GM12874 (cell line): ENCODE data around the gene SCO2.

Experiments used
- TF ChIP-seq, protein P1 (sequence below): IDR thresholded peaks from 2 replicates; pipeline ENCODE4 v1.5.1; 2011; ENCODE audit warnings: low read depth, mild to moderate bottlenecking, control low read depth, low read length, moderate library complexity; ENCODE audit not compliant: insufficient read depth

SCO2 gene

GRCh38 chr22:50531546-50531961 is 6.2 kb upstream of the SCO2 start:
- TF ChIP-seq, protein P1, sequence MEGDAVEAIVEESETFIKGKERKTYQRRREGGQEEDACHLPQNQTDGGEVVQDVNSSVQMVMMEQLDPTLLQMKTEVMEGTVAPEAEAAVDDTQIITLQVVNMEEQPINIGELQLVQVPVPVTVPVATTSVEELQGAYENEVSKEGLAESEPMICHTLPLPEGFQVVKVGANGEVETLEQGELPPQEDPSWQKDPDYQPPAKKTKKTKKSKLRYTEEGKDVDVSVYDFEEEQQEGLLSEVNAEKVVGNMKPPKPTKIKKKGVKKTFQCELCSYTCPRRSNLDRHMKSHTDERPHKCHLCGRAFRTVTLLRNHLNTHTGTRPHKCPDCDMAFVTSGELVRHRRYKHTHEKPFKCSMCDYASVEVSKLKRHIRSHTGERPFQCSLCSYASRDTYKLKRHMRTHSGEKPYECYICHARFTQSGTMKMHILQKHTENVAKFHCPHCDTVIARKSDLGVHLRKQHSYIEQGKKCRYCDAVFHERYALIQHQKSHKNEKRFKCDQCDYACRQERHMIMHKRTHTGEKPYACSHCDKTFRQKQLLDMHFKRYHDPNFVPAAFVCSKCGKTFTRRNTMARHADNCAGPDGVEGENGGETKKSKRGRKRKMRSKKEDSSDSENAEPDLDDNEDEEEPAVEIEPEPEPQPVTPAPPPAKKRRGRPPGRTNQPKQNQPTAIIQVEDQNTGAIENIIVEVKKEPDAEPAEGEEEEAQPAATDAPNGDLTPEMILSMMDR = no peak

- TF ChIP-seq, protein P1 = no peak
These were observed 5.6 kb upstream of the SCO2 start for GRCh38 chr22:50530877-50531545.

DNA sequence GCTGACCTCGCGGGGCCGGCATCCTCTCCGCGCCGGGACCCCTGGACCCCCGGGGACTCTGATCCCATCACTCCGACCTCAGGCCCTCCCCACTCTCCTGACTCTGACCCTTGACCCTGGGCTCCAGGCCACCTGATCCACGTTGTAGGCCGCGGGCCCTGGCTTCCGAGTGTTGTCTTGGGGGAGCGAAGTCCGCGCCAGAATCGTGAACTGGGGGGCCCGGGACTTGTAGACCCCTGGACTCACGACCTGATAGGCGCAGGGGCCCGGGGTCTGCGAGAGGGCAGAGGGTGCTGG is 5.1 kb upstream of the SCO2 start:
- TF ChIP-seq, protein P1 = no peak

DNA sequence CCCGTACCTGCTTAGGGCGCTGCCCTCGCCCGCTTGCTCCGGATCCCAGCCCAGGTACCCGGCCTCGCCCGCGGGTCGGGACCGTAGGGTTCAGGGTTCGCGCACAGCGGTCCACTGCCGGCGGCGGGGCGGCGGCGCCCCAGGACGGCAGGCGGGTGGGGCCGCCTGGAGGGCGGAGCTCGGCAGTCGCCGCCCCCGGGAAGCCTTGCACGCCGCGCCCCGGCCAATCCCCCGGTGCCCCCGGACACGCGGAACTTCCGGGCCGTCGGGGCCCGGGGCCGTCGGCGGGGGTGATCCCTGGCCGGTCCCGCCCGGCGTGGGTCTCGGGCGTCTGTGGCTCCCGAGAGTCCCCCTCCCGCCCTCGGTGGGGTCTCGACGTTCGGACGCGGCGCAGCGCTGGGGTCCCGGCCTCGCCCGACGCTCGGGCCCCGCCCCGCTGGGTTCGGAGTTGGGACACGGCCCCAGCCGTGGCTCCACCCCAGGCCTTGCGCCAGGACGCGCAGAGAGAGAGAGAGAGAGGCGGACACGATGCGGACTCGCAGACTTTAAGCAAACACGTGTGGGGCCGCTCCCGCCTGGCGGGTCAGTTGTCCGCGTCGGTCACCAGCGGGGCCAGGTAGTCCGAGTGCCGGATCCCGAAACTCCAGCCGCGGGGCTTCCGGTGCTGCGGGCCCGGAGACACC is 4.6 kb upstream of the SCO2 start, which contains the start of gene TYMP:
Gene TYMP, minus strand, starts transcription at position 116 of the 683 bp plus-strand sequence. CDS start 303 bp downstream, outside the sequence.
- TF ChIP-seq, protein P1 = no peak

DNA sequence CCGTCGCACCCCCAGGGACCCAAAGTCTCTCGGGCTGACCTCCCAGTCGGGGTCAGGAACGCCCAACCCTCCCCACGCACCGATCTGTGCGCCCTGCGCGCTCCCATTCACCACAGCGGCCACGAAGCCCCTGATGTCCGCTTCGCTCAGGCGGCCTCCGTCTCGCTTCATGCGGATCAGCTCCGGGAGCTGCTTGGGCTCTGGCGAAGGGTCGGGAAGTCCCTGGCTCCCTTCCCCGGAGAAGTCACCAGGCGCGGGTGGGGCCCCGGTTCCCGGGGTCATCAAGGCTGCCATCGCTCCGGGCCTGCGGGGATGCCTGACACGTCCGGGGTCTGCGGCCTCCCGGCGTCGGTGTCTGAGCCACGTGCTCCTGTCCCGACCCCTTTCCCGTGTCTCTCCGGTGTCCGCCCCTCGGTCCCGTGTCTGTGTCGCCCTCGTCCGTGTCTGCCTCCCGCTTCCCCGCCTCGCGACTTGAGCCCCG is 4.1 kb upstream of the SCO2 start:
- TF ChIP-seq, protein P1 = no peak

DNA sequence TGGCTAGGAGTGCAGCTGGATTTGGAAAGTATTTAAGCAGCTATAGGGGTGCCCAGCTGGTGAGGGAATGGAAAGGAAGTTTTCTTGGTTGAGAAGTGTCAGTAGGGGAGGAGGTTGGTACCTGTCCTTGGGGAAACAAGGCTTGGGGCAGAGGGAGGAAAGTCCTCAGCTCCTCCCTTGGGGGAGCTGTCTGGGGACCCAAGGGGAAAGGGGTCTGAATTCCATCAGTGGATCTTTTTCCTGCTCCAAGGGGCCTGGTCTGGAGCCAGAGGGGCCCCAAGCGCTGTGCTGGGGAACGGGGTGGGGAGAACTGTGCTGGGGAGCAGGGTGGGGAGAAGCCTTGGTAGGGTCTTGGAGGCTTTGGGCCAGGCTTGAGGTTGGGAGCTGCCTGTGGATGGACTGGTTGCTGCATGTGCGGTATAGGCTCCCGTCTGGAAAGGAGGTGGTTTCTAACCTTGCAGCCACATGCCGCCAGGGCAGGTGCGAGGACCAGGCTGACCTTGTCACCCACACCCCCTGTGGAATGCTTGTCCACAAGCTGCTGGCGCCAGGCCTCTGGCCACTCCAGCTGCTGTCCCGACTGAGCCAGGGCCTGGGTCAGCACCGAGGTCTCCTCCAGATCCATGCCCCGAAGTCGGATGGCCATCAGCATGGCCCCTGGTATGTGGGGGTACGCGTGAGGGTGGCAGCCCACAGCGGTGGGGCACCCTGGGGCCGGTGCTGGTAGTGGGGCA is 3.5 kb upstream of the SCO2 start:
- TF ChIP-seq, protein P1 = no peak
